OCI-LY1 (cell line): ENCODE measurements around the gene USP24.

Experiments used
- H2AFZ ChIP-seq: fragments of 200-600 bp; sonication (generic), shearing (Covaris generic); 2 replicates; pipeline ENCODE4 v1.6.0; 2014; ENCODE audit warnings: antibody characterized with exemption, mild to moderate bottlenecking, low read length
- H3F3A ChIP-seq: fragments of 200-600 bp; sonication (generic), shearing (Covaris generic); 2 replicates; pipeline ENCODE4 v1.6.0; 2014; ENCODE audit warnings: mild to moderate bottlenecking, antibody characterized with exemption, low read length, moderate library complexity; ENCODE audit not compliant: insufficient read depth
- H3K27ac ChIP-seq: fragments of 200-600 bp; sonication (generic); 2 replicates; pipeline ENCODE4 v1.5.1; 2014; ENCODE audit warnings: low read length, mixed run types, mild to moderate bottlenecking, low read depth; ENCODE audit not compliant: poor library complexity, severe bottlenecking
- H3K27me3 ChIP-seq: fragments of 200-600 bp; sonication (generic); 2 replicates; pipeline ENCODE4 v1.6.0; 2014; ENCODE audit warnings: antibody characterized with exemption, mild to moderate bottlenecking, low read length, moderate library complexity; ENCODE audit not compliant: insufficient read depth
- H3K36me3 ChIP-seq: fragments of 200-600 bp; sonication (generic); 2 replicates; pipeline ENCODE4 v1.6.1; 2014; ENCODE audit warnings: mild to moderate bottlenecking, antibody characterized with exemption, low read length, moderate library complexity, mixed read lengths; ENCODE audit not compliant: insufficient read depth
- H3K4me1 ChIP-seq: fragments of 200-600 bp; sonication (generic); 2 replicates; pipeline ENCODE4 v1.5.1; 2014; ENCODE audit warnings: mild to moderate bottlenecking, low read length, moderate library complexity; ENCODE audit not compliant: insufficient read depth, severe bottlenecking
- H3K4me2 ChIP-seq: fragments of 200-600 bp; sonication (generic), shearing (Covaris generic); 2 replicates; pipeline ENCODE4 v1.6.1; 2014; ENCODE audit warnings: low read length
- H3K4me3 ChIP-seq: fragments of 200-600 bp; sonication (generic); 2 replicates; pipeline ENCODE4 v1.5.1; 2014; ENCODE audit warnings: low read length, low read depth, mild to moderate bottlenecking, mixed read lengths; ENCODE audit not compliant: poor library complexity, severe bottlenecking
- H3K79me2 ChIP-seq: fragments of 200-600 bp; shearing (Covaris generic); 2 replicates; pipeline ENCODE4 v1.6.1; 2016; ENCODE audit warnings: mixed run types, low read length, mixed read lengths; ENCODE audit not compliant: insufficient read depth
- H3K9ac ChIP-seq: fragments of 200-600 bp; sonication (generic), shearing (Covaris generic); 2 replicates; pipeline ENCODE4 v1.6.1; 2014; ENCODE audit warnings: mild to moderate bottlenecking, low read length, mixed read lengths
- H3K9me2 ChIP-seq: fragments of 200-600 bp; sonication (generic), shearing (Covaris generic); 2 replicates; pipeline ENCODE4 v1.6.1; 2014; ENCODE audit warnings: low read depth, mild to moderate bottlenecking, low read length, mixed read lengths
- H3K9me3 ChIP-seq: fragments of 200-600 bp; shearing (Covaris generic); 2 replicates; pipeline ENCODE4 v1.6.1; 2014; ENCODE audit warnings: low read length, mixed read lengths
- H4K20me1 ChIP-seq: fragments of 200-600 bp; sonication (generic), shearing (Covaris generic); 2 replicates; pipeline ENCODE4 v1.6.0; 2016; ENCODE audit warnings: mild to moderate bottlenecking, low read length; ENCODE audit not compliant: insufficient read depth
- EZH2 ChIP-seq: fragments of 200-600 bp; sonication (generic), shearing (Covaris generic); IDR thresholded peaks from 2 replicates; pipeline ENCODE4 v1.8.0; 2017; ENCODE audit warnings: borderline replicate concordance, mixed run types, mild to moderate bottlenecking, antibody characterized with exemption, low read length, moderate library complexity, mixed read lengths
- TF ChIP-seq, protein P1 (sequence below): fragments of 200-600 bp; sonication (generic), shearing (Covaris generic); IDR thresholded peaks from 2 replicates; pipeline ENCODE4 v1.5.1; 2017; ENCODE audit warnings: mild to moderate bottlenecking, antibody characterized with exemption, low read length, moderate library complexity, mixed read lengths

USP24 gene

GRCh38 chr1:55243655-55244054, 28.5 kb upstream of the USP24 start:
- no peak overlapping the region for H3K4me3 ChIP-seq
- TF ChIP-seq, protein P1, sequence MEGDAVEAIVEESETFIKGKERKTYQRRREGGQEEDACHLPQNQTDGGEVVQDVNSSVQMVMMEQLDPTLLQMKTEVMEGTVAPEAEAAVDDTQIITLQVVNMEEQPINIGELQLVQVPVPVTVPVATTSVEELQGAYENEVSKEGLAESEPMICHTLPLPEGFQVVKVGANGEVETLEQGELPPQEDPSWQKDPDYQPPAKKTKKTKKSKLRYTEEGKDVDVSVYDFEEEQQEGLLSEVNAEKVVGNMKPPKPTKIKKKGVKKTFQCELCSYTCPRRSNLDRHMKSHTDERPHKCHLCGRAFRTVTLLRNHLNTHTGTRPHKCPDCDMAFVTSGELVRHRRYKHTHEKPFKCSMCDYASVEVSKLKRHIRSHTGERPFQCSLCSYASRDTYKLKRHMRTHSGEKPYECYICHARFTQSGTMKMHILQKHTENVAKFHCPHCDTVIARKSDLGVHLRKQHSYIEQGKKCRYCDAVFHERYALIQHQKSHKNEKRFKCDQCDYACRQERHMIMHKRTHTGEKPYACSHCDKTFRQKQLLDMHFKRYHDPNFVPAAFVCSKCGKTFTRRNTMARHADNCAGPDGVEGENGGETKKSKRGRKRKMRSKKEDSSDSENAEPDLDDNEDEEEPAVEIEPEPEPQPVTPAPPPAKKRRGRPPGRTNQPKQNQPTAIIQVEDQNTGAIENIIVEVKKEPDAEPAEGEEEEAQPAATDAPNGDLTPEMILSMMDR, result no peak
- TF ChIP-seq EZH2, result no peak
- no peaks in the 10 kb centered on the region for H4K20me1 ChIP-seq
- H3F3A ChIP-seq, result no peaks in the 10 kb centered on the region
- H3K9ac ChIP-seq, result no peak overlapping the region
- no peak overlapping the region for H3K4me2 ChIP-seq
- H3K27ac ChIP-seq, result no peak overlapping the region
- no peak overlapping the region for H2AFZ ChIP-seq
- H3K4me1 ChIP-seq, result no peaks in the 10 kb centered on the region
- H3K79me2 ChIP-seq, result no peaks in the 10 kb centered on the region
- no peaks in the 10 kb centered on the region for H3K36me3 ChIP-seq
- H3K27me3 ChIP-seq, result no peaks in the 10 kb centered on the region
- no peaks in the 10 kb centered on the region for H3K9me3 ChIP-seq
- no peaks in the 10 kb centered on the region for H3K9me2 ChIP-seq

DNA sequence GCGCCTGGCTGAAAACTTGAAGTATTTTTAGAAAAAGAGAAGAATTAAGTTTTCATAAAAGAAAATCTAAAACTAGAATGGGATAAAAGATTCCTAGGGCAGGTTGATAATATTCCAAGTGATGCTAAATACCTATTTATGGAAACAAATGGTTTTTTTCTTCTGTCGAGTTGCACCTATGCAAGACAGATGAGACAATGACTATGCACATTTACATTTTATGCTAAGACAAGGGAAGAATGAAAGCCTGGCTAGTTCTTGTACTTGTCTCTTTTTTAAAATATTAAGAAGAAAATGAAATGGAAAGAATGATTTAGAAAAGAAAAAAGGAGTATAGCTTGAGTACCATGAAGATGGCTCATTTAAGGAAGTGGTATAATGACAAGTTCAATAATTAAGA, 24.4 kb upstream of the USP24 start:
- H3K27me3 ChIP-seq, result no peaks in the 10 kb centered on the region
- no peak overlapping the region for H3K27ac ChIP-seq
- no peaks in the 10 kb centered on the region for H3F3A ChIP-seq
- H2AFZ ChIP-seq, result no peak overlapping the region
- H3K79me2 ChIP-seq, result no peaks in the 10 kb centered on the region
- TF ChIP-seq, protein P1, result no peak
- no peak for TF ChIP-seq EZH2
- H3K9me3 ChIP-seq, result no peaks in the 10 kb centered on the region
- no peaks in the 10 kb centered on the region for H3K4me1 ChIP-seq
- H3K4me3 ChIP-seq, result no peak overlapping the region
- no peaks in the 10 kb centered on the region for H4K20me1 ChIP-seq
- H3K9me2 ChIP-seq, result no peaks in the 10 kb centered on the region
- H3K9ac ChIP-seq, result no peak overlapping the region
- no peaks in the 10 kb centered on the region for H3K36me3 ChIP-seq
- H3K4me2 ChIP-seq, result no peak overlapping the region

GRCh38 chr1:55235722-55236121, 20.6 kb upstream of the USP24 start:
- Histone ChIP-seq H3K9me3 (no peaks in the 10 kb centered on the region), H3K27me3 (no peaks in the 10 kb centered on the region), H3K9me2 (no peaks in the 10 kb centered on the region), H3K4me3 (no peak overlapping the region), H3K36me3 (no peaks in the 10 kb centered on the region), H4K20me1 (no peaks in the 10 kb centered on the region), H3K4me1 (no peaks in the 10 kb centered on the region), H2AFZ (no peak overlapping the region), H3F3A (no peaks in the 10 kb centered on the region), H3K4me2 (no peak overlapping the region), H3K9ac (no peak overlapping the region), H3K27ac (no peak overlapping the region), H3K79me2 (no peaks in the 10 kb centered on the region)
- TF ChIP-seq, protein P1, result no peak
- TF ChIP-seq EZH2, result no peak
